Calu3 (cell line): ENCODE data around the gene EPS15. TPM values are rescaled to one million over a fixed set of nuclear protein-coding genes. Genes with fewer than 3 reads are reported as not detected.
"Not testable (repeated sequence)": the region's sequence is repeated elsewhere in the genome, so short reads cannot be mapped to it uniquely, and the experiment has no call there.

Source experiments
- BruUV-seq: library from RNA; stranded (reverse); fragments of 400-500 nt; replicated peaks from 2 replicates; lab custom pipeline; 2021; lab: Mats Ljungman, UMichigan
- CTCF ChIA-PET: fragments of 300-600 bp; sonication (Branson Sonifier 250); formaldehyde crosslinking; loops from one replicate; lab custom pipeline; 2022; ENCODE audit warnings: antibody characterized with exemption; lab: Charles Lee
- DNase-seq: peaks from one replicate; pipeline ENCODE4 v3.0.0; 2022
- H3K27ac Mint-ChIP-seq: one replicate; pipeline ENCODE4 v1.8.0; 2022; ENCODE audit warnings: mixed read lengths; ENCODE audit not compliant: unreplicated experiment
- H3K27me3 Mint-ChIP-seq: one replicate; pipeline ENCODE4 v1.8.0; 2022; ENCODE audit warnings: mixed read lengths; ENCODE audit not compliant: unreplicated experiment
- H3K36me3 Mint-ChIP-seq: one replicate; pipeline ENCODE4 v1.8.0; 2022; ENCODE audit warnings: mild to moderate bottlenecking, moderate library complexity, mixed read lengths; ENCODE audit not compliant: insufficient read depth, unreplicated experiment
- H3K4me1 Mint-ChIP-seq: one replicate; pipeline ENCODE4 v1.8.0; 2022; ENCODE audit warnings: mild to moderate bottlenecking, low read depth, mixed read lengths; ENCODE audit not compliant: unreplicated experiment
- H3K4me3 Mint-ChIP-seq: one replicate; pipeline ENCODE4 v1.8.0; 2022; ENCODE audit warnings: mild to moderate bottlenecking, low read depth, moderate library complexity, mixed read lengths; ENCODE audit not compliant: unreplicated experiment
- H3K9me3 Mint-ChIP-seq: one replicate; pipeline ENCODE4 v1.8.0; 2022; ENCODE audit warnings: low read depth, mixed read lengths; ENCODE audit not compliant: unreplicated experiment
- intact Hi-C: fragments of 100-400 bp; cut with micrococcal nuclease; formaldehyde crosslinking; loops from one replicate; pipeline ENCODE4 v1.10.0; 2022; ENCODE audit not compliant: unreplicated experiment
- total RNA-seq: library from RNA; stranded (reverse); gene quantifications from 2 replicates; pipeline ENCODE4 v1.2.3, GENCODE V29; 2022
- TF ChIP-seq, protein P1 (sequence below): fragments of 200-600 bp; IDR thresholded peaks from one replicate; pipeline ENCODE4 v1.8.0; 2022; ENCODE audit warnings: antibody characterized with exemption; ENCODE audit not compliant: unreplicated experiment

Gene EPS15
- total RNA-seq, 1 experiment from 2014 or later, result 51.2 TPM

DNA sequence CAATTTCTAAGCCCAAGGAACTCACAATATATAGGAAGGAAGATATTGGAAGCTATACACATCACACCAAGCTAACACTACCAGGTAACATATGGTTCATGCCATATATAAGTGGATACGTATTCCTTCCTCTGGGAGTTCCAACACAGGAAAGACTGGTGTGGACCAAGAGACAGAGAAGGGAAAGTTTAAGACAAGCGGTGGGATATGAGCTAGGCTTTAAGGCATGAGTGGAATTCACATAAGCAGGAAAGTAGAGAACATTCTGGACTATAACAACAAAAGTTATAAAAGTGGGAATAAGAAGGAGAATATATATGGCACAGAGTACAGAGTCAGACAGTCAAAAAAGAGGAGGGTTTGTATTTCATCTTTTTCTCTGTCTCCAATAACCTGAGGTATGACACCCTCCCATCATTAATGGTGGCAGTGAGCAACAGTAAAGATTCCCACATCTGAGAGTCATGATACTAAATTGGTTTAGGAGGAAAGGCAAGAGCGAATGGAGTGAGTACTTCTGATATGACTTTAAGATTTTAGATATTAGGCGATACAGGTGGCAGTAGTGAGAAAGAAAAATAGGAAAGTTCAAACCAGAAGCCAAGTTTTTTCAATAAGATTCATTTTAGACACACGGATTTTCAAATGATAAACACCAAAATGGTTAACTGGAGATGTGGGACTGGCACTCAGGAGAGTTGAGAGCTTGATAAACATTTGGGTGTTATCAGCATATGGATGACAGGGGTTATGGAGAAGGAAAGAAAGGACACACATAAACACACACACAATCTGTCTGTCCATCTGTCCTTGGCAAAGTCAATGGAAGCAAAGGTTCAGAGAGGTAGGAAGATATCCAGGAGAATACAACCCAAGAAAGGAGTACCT lies 101.3 kb downstream of the EPS15 start:
- no TSS peak for BruUV-seq
- DNase-seq, result no peak
- Mint-ChIP-seq H3K27me3 (no peaks in the 10 kb centered on the region), H3K36me3 (no peaks in the 10 kb centered on the region), H3K4me3 (no peak overlapping the region), H3K27ac (no peak overlapping the region), H3K4me1 (peaks cover 15% of the 10 kb centered on the region), H3K9me3 (no peaks in the 10 kb centered on the region)
- intact Hi-C loops, result loop anchor here (2.0 kb wide), 1 partner anchor 41 kb away; no protein-coding TSS in a partner anchor
- TF ChIP-seq, protein P1, sequence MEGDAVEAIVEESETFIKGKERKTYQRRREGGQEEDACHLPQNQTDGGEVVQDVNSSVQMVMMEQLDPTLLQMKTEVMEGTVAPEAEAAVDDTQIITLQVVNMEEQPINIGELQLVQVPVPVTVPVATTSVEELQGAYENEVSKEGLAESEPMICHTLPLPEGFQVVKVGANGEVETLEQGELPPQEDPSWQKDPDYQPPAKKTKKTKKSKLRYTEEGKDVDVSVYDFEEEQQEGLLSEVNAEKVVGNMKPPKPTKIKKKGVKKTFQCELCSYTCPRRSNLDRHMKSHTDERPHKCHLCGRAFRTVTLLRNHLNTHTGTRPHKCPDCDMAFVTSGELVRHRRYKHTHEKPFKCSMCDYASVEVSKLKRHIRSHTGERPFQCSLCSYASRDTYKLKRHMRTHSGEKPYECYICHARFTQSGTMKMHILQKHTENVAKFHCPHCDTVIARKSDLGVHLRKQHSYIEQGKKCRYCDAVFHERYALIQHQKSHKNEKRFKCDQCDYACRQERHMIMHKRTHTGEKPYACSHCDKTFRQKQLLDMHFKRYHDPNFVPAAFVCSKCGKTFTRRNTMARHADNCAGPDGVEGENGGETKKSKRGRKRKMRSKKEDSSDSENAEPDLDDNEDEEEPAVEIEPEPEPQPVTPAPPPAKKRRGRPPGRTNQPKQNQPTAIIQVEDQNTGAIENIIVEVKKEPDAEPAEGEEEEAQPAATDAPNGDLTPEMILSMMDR, result no peak
- CTCF ChIA-PET, result interaction anchor here (1.0 kb wide), 1 partner anchor 9 kb away, joined by 5 read pairs; no protein-coding TSS in a partner anchor

DNA sequence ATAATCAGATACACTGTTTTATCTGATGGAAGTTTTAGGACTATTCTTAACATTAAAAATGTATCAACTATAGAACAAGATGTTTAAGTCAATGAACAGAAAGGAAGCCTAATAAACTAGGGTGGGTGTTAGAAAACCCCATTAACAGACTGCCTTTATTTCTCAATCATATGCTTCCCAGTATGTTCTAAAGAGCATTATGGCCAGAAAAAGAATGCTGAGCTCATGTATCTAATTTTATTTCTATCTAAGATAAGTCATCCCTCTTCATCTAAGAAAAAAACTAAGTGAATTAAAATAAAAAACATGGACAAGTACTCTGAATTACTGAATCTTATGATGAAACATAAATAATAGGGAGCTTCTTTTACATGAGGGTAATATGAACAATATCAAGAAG lies 102.2 kb downstream of the EPS15 start:
- BruUV-seq, result no TSS peak
- Mint-ChIP-seq H3K9me3 (no peaks in the 10 kb centered on the region), H3K27ac (no peak overlapping the region), H3K4me3 (no peak overlapping the region), H3K36me3 (no peaks in the 10 kb centered on the region), H3K27me3 (no peaks in the 10 kb centered on the region), H3K4me1 (peaks cover 6% of the 10 kb centered on the region)
- CTCF ChIA-PET, result no interaction called here
- TF ChIP-seq, protein P1, result no peak
- no peak for DNase-seq
- intact Hi-C loops, result no loop called here

DNA sequence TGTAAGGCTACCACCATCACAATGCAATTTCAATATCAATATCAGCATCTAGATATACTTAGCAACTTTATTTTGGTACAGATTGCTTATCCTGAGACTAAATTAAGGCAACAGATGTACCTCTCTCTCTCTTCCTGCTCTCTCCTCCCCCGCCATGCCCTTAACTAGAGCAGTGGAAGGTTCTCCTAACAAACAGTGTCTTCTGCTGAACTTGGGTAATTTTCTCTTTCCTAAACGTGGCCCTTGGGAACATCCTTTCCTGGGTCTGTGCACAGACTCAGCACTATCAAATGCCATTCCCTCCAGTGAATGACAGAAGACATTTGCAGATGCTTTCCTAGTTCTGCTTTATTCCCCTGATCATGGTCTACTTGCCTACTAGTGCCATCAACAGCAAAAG lies 103.1 kb downstream of the EPS15 start:
- TF ChIP-seq, protein P1, result no peak
- Mint-ChIP-seq H3K27ac (no peak overlapping the region), H3K4me1 (no peaks in the 10 kb centered on the region), H3K27me3 (no peaks in the 10 kb centered on the region), H3K9me3 (no peaks in the 10 kb centered on the region), H3K36me3 (no peaks in the 10 kb centered on the region), H3K4me3 (no peak overlapping the region)
- DNase-seq, result no peak
- intact Hi-C loops, result no loop called here
- no TSS peak for BruUV-seq
- CTCF ChIA-PET, result no interaction called here

DNA sequence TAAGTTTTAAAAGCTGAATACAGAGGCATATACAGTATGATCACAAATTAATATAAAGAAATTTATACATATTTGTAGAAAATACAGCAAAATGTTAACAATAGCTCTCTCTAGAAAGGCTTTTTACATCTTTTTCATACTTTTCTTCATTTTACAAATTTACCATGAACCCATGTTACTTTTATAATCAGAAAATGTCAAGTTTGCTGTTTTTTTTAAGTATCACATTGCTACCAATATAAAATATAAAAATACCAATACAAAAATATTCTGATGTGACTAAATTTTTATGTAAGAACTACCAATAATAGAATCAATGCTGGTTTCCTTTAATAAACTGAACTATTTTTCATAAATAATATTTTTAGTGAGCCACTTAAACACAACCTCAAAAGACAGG lies 104.3 kb downstream of the EPS15 start:
- H3K27ac Mint-ChIP-seq, result no peak overlapping the region
- no peaks in the 10 kb centered on the region for H3K4me1 Mint-ChIP-seq
- H3K4me3 Mint-ChIP-seq, result no peak overlapping the region
- no peaks in the 10 kb centered on the region for H3K9me3 Mint-ChIP-seq
- CTCF ChIA-PET, result interaction anchor here (1.0 kb wide), 1 partner anchor 120 kb away, joined by 3 read pairs; no protein-coding TSS in a partner anchor
- TF ChIP-seq, protein P1, result no peak
- no peaks in the 10 kb centered on the region for H3K36me3 Mint-ChIP-seq
- intact Hi-C loops, result no loop called here
- no peak for DNase-seq
- no peaks in the 10 kb centered on the region for H3K27me3 Mint-ChIP-seq
- BruUV-seq, result no TSS peak

DNA sequence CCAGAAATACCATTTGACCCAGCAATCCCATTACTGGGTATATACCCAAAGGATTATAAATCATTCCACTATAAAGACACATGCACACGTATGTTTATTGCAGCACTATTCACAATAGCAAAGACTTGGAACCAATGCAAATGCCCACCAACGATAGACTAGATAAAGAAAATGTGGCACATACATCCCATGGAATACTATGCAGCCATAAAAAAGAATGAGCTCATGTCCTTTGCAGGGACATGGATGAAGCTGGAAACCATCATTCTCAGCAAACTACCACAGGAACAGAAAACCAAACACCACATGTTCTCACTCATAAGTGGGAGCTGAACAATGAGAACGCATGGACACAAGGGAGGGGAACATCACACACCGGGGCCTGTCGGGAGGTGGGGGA lies 107.2 kb downstream of the EPS15 start:
- CTCF ChIA-PET, result interaction anchor here (0.6 kb wide), 1 partner anchor 905 kb away, joined by 3 read pairs; no protein-coding TSS in a partner anchor
- intact Hi-C loops, BruUV-seq, H3K27ac Mint-ChIP-seq, H3K9me3 Mint-ChIP-seq, H3K4me3 Mint-ChIP-seq, H3K27me3 Mint-ChIP-seq, H3K4me1 Mint-ChIP-seq, DNase-seq: not testable (repeated sequence)
- peaks cover 16% of the 10 kb centered on the region for H3K36me3 Mint-ChIP-seq
